Left ventricle myocardium inferior (tissue), 1 donor: ENCODE results near the gene HSBP1L1. TPM values are rescaled to one million over a fixed set of nuclear protein-coding genes. Genes with fewer than 3 reads are reported as not detected.

Experiments
- DNase-seq: peaks from one replicate; pipeline ENCODE4 v3.0.0-alpha.2; 2020
- H3K27ac ChIP-seq: fragments of 200-600 bp; replicated peaks from 2 replicates; pipeline ENCODE4 v1.8.0; 2021
- H3K27me3 ChIP-seq: fragments of 200-600 bp; 2 replicates; pipeline ENCODE4 v1.8.0; 2021; ENCODE audit warnings: low read depth
- H3K36me3 ChIP-seq: fragments of 200-600 bp; 2 replicates; pipeline ENCODE4 v1.8.0; 2021
- H3K4me1 ChIP-seq: fragments of 200-600 bp; 2 replicates; pipeline ENCODE4 v1.8.0; 2021
- H3K4me3 ChIP-seq: fragments of 200-600 bp; 2 replicates; pipeline ENCODE4 v1.8.0; 2021; ENCODE audit warnings: mild to moderate bottlenecking, moderate library complexity
- H3K9me3 ChIP-seq: fragments of 200-600 bp; replicated peaks from 2 replicates; pipeline ENCODE4 v1.8.0; 2021
- CTCF ChIP-seq: fragments of 200-600 bp; IDR thresholded peaks from 2 replicates; pipeline ENCODE4 v1.8.0; 2021; ENCODE audit warnings: antibody characterized with exemption, mild to moderate bottlenecking, borderline replicate concordance
- intact Hi-C: fragments of 100-400 bp; cut with micrococcal nuclease; formaldehyde crosslinking; loops from one replicate; pipeline ENCODE4 v1.11.0; 2022
- total RNA-seq: library from RNA; stranded (reverse); fragmentation: NEBNext Ultra II Directional; extraction: Animal tissue kit (Norgen Biotek cat#: 25700); gene quantifications from one replicate; pipeline ENCODE4 v1.2.1, GENCODE V29; 2021
- donor health status: DM: no; HTN: yes; CAD: no; lungs with severe emphysema.

Gene HSBP1L1
- total RNA-seq, 1 donor from 2014 or later, result 12.2 TPM

DNA sequence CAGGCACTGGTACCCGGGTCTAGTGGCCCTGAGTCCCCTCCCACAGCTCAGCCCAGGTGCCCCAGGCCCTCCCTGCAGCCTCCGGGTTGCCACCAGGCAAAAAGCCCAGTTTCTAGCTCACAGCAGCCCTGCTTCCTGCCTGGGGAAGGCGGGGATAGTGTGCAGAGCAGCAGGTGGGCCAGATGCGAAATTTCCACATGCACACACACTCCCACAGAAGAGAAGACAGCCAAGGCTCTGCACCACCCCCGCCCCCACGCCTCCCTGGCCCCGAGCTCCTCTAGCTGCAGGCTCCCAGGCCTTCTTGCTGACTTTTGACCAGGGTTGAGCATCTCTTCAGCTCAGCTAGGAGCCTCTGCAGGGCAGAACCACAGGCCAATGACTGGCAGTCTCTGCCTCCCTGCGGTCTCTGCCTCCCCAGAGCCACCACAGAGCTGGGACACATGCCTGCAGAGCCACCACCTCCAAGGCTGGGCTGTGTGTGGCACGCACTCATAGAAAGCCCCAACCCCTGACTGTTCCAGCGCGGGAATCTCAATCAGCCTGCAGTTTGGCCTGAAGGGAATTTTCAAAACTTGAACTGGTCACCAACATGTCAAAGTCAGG, 20.2 kb upstream of the HSBP1L1 start:
- no peak overlapping the region for H3K27ac ChIP-seq
- H3K4me1 ChIP-seq, result peaks cover 91% of the 10 kb centered on the region
- intact Hi-C loops, result no loop called here
- no peak for DNase-seq
- no peaks in the 10 kb centered on the region for H3K9me3 ChIP-seq
- H3K36me3 ChIP-seq, result peaks cover 35% of the 10 kb centered on the region
- H3K27me3 ChIP-seq, result no peaks in the 10 kb centered on the region
- no peak overlapping the region for H3K4me3 ChIP-seq
- TF ChIP-seq CTCF, result no peak

DNA sequence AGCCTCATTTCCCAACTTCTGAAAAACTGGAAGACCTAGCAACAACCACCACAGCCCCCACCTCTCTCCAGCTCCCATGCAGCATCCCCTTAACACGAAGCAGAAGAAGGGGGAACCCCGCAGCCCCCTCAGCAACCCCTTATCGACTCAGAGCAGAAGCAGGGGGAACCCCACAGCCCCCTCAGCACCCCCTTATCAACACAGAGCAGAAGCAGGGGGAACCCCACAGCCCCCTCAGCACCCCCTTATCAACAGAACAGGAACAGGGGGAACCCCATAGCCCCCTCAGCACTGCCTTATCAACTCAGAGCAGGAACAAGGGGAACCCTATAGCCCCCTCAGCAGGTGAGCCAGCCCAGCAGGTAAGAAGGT, 19.7 kb upstream of the HSBP1L1 start:
- no peak for DNase-seq
- H3K4me1 ChIP-seq, result peaks cover 91% of the 10 kb centered on the region
- H3K27ac ChIP-seq, result no peak overlapping the region
- intact Hi-C loops, result no loop called here
- H3K4me3 ChIP-seq, result no peak overlapping the region
- H3K36me3 ChIP-seq, result peaks cover 36% of the 10 kb centered on the region
- H3K9me3 ChIP-seq, result no peaks in the 10 kb centered on the region
- no peaks in the 10 kb centered on the region for H3K27me3 ChIP-seq
- TF ChIP-seq CTCF, result no peak

GRCh38 chr18:79945118-79946042, 19.1 kb upstream of the HSBP1L1 start:
- DNase-seq, result no peak
- H3K4me3 ChIP-seq, result no peak overlapping the region
- peaks cover 30% of the 10 kb centered on the region for H3K36me3 ChIP-seq
- intact Hi-C loops, result no loop called here
- no peaks in the 10 kb centered on the region for H3K9me3 ChIP-seq
- no peaks in the 10 kb centered on the region for H3K27me3 ChIP-seq
- peaks cover 97% of the 10 kb centered on the region for H3K4me1 ChIP-seq
- no peak for TF ChIP-seq CTCF
- H3K27ac ChIP-seq, result peak overlapping the region; percentile 3

GRCh38 chr18:79947054-79947755, 17.2 kb upstream of the HSBP1L1 start:
- DNase-seq, result no peak
- Histone ChIP-seq H3K4me3 (no peak overlapping the region), H3K36me3 (peaks cover 16% of the 10 kb centered on the region), H3K27ac (no peak overlapping the region), H3K4me1 (peaks cover 90% of the 10 kb centered on the region), H3K27me3 (no peaks in the 10 kb centered on the region), H3K9me3 (no peaks in the 10 kb centered on the region)
- TF ChIP-seq CTCF, result no peak
- intact Hi-C loops, result no loop called here

GRCh38 chr18:79947881-79948610, 16.4 kb upstream of the HSBP1L1 start:
- H3K36me3 ChIP-seq, result peaks cover 11% of the 10 kb centered on the region
- intact Hi-C loops, result no loop called here
- DNase-seq, result no peak
- H3K27ac ChIP-seq, result no peak overlapping the region
- no peaks in the 10 kb centered on the region for H3K27me3 ChIP-seq
- H3K4me1 ChIP-seq, result peaks cover 83% of the 10 kb centered on the region
- no peak for TF ChIP-seq CTCF
- no peak overlapping the region for H3K4me3 ChIP-seq
- no peaks in the 10 kb centered on the region for H3K9me3 ChIP-seq
